ENCODE measurements around the gene C1orf232. TPM values are rescaled to one million over a fixed set of nuclear protein-coding genes. Genes with fewer than 3 reads are reported as not detected.

Gene C1orf232
- total RNA-seq, 1 experiment from 2014 or later: not detected

DNA sequence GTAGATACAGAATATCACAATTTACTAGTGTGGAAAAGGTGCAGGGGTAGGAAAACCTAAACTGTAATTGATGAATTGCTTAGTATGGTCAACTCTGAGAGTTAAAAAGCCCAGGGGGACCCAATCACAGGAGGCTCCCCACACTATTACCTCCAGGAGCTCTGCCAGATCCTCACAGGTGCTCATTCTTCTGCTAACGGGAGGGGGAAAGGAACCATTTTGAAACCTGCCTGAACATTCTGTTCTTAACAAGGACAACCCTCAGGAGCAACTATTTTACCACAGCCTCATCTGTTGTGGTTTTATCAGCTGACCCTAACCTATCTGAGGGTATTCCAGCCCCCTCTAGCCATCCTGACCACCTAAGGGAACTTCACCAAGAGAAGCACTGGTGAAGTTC is 38.1 kb downstream of the C1orf232 start:
- no peaks in the 10 kb centered on the region for H3K4me1 ChIP-seq (ENCODE audit: insufficient read depth, low read length)
- H3K4me2 ChIP-seq (ENCODE audit: insufficient read depth, insufficient read length, low read length): no peak overlapping the region
- H2AFZ ChIP-seq (ENCODE audit: low read length): no peak overlapping the region
- DNase-seq: no peak
- H3K23ac ChIP-seq (ENCODE audit: insufficient read length, low read depth, low read length): no peak overlapping the region
- H3K27ac ChIP-seq (ENCODE audit: insufficient read length, low read depth, low read length): no peak overlapping the region
- H3K4me1 Mint-ChIP-seq: peaks cover 4 to 10% of the 10 kb centered on the region in 2 experiments; a peak in 3 of 4 replicates
- no peak overlapping the region for H3K18ac ChIP-seq (ENCODE audit: insufficient read length, low read depth, low read length)
- TF ChIP-seq, protein P1, sequence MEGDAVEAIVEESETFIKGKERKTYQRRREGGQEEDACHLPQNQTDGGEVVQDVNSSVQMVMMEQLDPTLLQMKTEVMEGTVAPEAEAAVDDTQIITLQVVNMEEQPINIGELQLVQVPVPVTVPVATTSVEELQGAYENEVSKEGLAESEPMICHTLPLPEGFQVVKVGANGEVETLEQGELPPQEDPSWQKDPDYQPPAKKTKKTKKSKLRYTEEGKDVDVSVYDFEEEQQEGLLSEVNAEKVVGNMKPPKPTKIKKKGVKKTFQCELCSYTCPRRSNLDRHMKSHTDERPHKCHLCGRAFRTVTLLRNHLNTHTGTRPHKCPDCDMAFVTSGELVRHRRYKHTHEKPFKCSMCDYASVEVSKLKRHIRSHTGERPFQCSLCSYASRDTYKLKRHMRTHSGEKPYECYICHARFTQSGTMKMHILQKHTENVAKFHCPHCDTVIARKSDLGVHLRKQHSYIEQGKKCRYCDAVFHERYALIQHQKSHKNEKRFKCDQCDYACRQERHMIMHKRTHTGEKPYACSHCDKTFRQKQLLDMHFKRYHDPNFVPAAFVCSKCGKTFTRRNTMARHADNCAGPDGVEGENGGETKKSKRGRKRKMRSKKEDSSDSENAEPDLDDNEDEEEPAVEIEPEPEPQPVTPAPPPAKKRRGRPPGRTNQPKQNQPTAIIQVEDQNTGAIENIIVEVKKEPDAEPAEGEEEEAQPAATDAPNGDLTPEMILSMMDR (conservative IDR thresholded peaks at IDR 0.05): no peak
- H3K56ac ChIP-seq (ENCODE audit: insufficient read length, low read depth, low read length): no peak overlapping the region
- H3K14ac ChIP-seq (ENCODE audit: insufficient read depth, low read length): no peak overlapping the region
- H3K4ac ChIP-seq (ENCODE audit: low read depth, low read length): no peak overlapping the region
- no peak overlapping the region for H2BK12ac ChIP-seq (ENCODE audit: insufficient read length, low read depth, low read length)
- peaks cover 2% of the 10 kb centered on the region for H3K27me3 Mint-ChIP-seq (ENCODE audit: low read depth)
- no peaks in the 10 kb centered on the region for H3K79me1 ChIP-seq (ENCODE audit: insufficient read depth, low read depth, low read length, poor library complexity, severe bottlenecking)
- H3K9me3 ChIP-seq (ENCODE audit: control insufficient read depth, low read depth, low read length): no peaks in the 10 kb centered on the region
- peaks cover 0 to 2% of the 10 kb centered on the region in 2 experiments; a peak in 2 of 5 replicates for H3K9me3 Mint-ChIP-seq
- H3K23me2 ChIP-seq (ENCODE audit: insufficient read length, low read depth, low read length, poor library complexity, severe bottlenecking): no peaks in the 10 kb centered on the region
- no peaks in the 10 kb centered on the region for H3K27me3 ChIP-seq (ENCODE audit: insufficient read depth, low read length)
- WGBS (ENCODE audit: extremely low coverage, insufficient read length, low lambda C conversion rate): no CpG with 5 or more reads among the region's 1 CpG
- H4K5ac ChIP-seq (ENCODE audit: insufficient read length, low read depth, low read length): no peak overlapping the region
- no peak overlapping the region for H2AK5ac ChIP-seq (ENCODE audit: insufficient read length, low read length)
- H4K91ac ChIP-seq (ENCODE audit: insufficient read length, low read depth, low read length): no peak overlapping the region
- H2BK5ac ChIP-seq (ENCODE audit: insufficient read length, low read length): no peak overlapping the region
- H3T11ph ChIP-seq (ENCODE audit: low read length): no peak overlapping the region
- H3K9ac ChIP-seq (ENCODE audit: extremely low read depth, insufficient read length, low read length): no peak overlapping the region
- no peak overlapping the region for H3K27ac Mint-ChIP-seq
- no peaks in the 10 kb centered on the region for H3K79me2 ChIP-seq (ENCODE audit: insufficient read depth, low read length)
- H2BK15ac ChIP-seq (ENCODE audit: low read depth, low read length): no peak overlapping the region
- no peak overlapping the region for H2BK120ac ChIP-seq (ENCODE audit: low read depth, low read length, poor library complexity, severe bottlenecking)
- H4K8ac ChIP-seq (replicated peaks; ENCODE audit: insufficient read length, low read depth, low read length): no peak overlapping the region
- no peaks in the 10 kb centered on the region for H3K36me3 Mint-ChIP-seq (ENCODE audit: insufficient read depth in 1 of 3, low read depth in 3 of 3)
- H4K20me1 ChIP-seq (ENCODE audit: control insufficient read depth, insufficient read depth, insufficient read length): no peaks in the 10 kb centered on the region
- no peak overlapping the region for H3K4me3 Mint-ChIP-seq
- H2BK20ac ChIP-seq (ENCODE audit: low read depth, low read length, poor library complexity, severe bottlenecking): no peak overlapping the region

Measured in H9 (cell line).